Esophagus squamous epithelium (tissue), 5 donors: ENCODE results near the gene SLC38A11. TPM values are rescaled to one million over a fixed set of nuclear protein-coding genes. Genes with fewer than 3 reads are reported as not detected.
A peak's percentile ranks its signal among the peaks of the same experiment; 100 is the strongest.
"Not testable (repeated sequence)": the region's sequence is repeated elsewhere in the genome, so short reads cannot be mapped to it uniquely, and the experiment has no call there.

ENCODE experiments used
- DNase-seq: peaks from one replicate; lab custom pipeline; 2025; lab: John Stamatoyannopoulos, UW
- H3K27ac ChIP-seq, 4 donors: fragments of 200-600 bp; sonication (generic); one replicate each; pipeline ENCODE4 v1.5.1; 2016 to 2019; ENCODE audit warnings: mild to moderate bottlenecking in 1 of 4
- H3K27me3 ChIP-seq, 4 donors: fragments of 200-600 bp; sonication (generic); 1 replicate in 3 of 4; 2 replicates in 1 of 4; pipeline versions ENCODE4 v1.5.1 to v1.6.0; 2017 to 2021; ENCODE audit warnings: antibody characterized with exemption in 1 of 4
- H3K36me3 ChIP-seq, 3 donors: fragments of 200-600 bp; sonication (generic); one replicate each; pipeline ENCODE4 v1.5.1; 2016 to 2019
- H3K4me1 ChIP-seq, 3 donors: fragments of 200-600 bp; sonication (generic); one replicate each; pipeline ENCODE4 v1.5.1; 2017 to 2019
- H3K4me3 ChIP-seq, 4 donors: fragments of 200-600 bp; sonication (generic); 1 replicate in 3 of 4; 2 replicates in 1 of 4; pipeline ENCODE4 v1.5.1; 2016 to 2019; ENCODE audit warnings: mild to moderate bottlenecking in 2 of 4, moderate library complexity in 1 of 4
- H3K9me3 ChIP-seq, 3 donors: fragments of 200-600 bp; sonication (generic); one replicate each; pipeline ENCODE4 v1.5.1; 2016 to 2019
- POLR2A ChIP-seq, 4 donors: fragments of 450-650 bp; IDR thresholded peaks; one replicate each; pipeline ENCODE4 v1.6.1; 2017; ENCODE audit warnings: antibody characterized with exemption in 4 of 4, mild to moderate bottlenecking in 4 of 4, moderate library complexity in 3 of 4
- WGBS, 2 donors: methylation state at CpG; one replicate each; pipeline ENCODE4 v1.1.5; 2018; 5-methylcytosine and 5-hydroxymethylcytosine counted together
- intact Hi-C: fragments of 100-400 bp; cut with DNase I; formaldehyde crosslinking; loops from one replicate; pipeline ENCODE4 v1.15.0; 2022
- total RNA-seq, 4 donors: library from RNA; depleted of rRNA; stranded (reverse); fragments of >200 nt; gene quantifications; one replicate each; pipeline ENCODE4 v1.1.0, GENCODE V29; 2016
- TF ChIP-seq, protein P1 (sequence below), 6 experiments: fragments of 450-650 bp in 4 of 6; fragments of 200-600 bp in 2 of 6; sonication (generic) in 2 of 6; IDR thresholded peaks; one replicate each; pipeline ENCODE4 v1.5.1; 2016 to 2019; ENCODE audit warnings: antibody characterized with exemption in 6 of 6, mild to moderate bottlenecking in 4 of 6, moderate library complexity in 4 of 6
- donor health status: DM: yes; HTN: yes; CAD: no.

SLC38A11 gene
- total RNA-seq, 4 donors from 2014 or later, result 0.47 to 2.5 (median 0.66) TPM; not detected in 1

DNA sequence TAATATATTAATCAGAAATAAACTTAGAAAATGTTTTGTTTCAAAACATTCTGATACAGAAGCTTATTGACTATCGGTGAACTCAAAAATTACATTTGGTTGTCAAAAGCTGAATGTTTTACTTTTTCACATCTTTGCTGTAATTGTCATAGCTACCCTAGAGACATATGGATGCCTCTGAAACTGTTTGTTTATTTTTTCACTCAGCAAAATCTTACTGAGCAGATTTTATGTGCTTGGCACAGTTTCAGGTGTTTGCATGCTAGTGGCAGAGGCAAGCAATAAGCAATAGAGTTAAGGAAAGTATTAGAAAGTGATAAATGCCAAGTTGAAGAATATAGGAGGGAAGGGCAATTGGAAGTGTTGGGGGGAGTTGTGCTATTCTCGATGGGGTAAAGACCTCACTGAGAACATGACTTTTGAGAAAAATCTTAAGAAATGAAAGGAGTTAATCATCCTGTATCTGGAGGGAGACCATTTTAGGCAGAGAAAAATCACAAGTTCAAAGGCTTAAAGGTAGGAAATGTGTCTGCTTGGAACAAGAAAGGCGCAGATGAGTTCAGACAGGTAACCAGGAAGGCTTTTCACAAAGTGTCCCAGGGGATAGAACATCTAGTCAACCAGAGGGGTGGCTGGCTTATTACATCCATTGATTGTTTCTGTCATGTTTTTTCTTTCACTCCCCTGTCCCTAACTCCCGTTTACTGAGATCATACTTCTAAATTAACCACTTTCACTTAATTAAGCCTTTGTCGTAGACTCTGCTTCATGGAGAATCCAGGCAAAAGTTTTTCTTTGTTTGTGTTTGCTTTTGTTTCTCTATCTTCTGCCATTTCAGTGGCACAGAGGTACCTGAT is 86.5 kb downstream of the SLC38A11 start:
- WGBS, 2 donors, result 61 to 76% methylated on average over 5 of the region's 5 CpGs

DNA sequence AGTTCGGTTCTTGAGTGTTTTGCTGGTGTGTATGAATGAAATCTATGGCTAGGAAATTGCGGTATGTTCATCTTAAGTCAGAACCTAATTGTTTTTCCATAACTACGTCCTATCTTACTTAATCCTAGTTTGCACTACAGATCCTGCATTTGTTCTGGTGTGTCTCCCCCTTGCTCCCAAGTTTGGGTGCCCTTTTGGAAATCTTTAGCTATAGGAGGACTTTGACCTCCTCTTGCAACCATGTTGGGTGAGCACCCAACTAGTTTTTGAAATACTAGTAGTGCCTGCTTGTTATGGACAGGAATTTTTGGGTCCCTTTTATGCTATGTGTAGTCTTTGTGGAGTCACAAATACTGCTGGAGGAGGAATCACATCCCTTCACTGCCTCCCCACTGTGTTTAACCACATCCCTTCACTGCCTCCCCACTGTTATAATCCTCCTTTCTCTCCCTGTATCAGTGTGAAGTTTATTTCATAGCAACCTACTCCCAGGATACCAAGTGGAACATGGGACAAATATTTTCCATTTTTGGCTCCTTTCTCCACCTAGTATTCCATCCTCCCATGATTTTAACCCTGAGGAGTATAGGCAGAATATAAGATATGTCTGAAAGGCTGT is 87.4 kb downstream of the SLC38A11 start:
- Histone ChIP-seq H3K27ac (no peak overlapping the region), H3K36me3 (no peaks in the 10 kb centered on the region), H3K27me3 (no peaks in the 10 kb centered on the region), H3K4me3 (no peak overlapping the region), H3K9me3 (no peaks in the 10 kb centered on the region), H3K4me1 (peaks cover 0 to 29% (median 0%) of the 10 kb centered on the region in 3 donors)
- no peak for TF ChIP-seq POLR2A (IDR thresholded peaks at IDR 0.05)
- TF ChIP-seq, protein P1, sequence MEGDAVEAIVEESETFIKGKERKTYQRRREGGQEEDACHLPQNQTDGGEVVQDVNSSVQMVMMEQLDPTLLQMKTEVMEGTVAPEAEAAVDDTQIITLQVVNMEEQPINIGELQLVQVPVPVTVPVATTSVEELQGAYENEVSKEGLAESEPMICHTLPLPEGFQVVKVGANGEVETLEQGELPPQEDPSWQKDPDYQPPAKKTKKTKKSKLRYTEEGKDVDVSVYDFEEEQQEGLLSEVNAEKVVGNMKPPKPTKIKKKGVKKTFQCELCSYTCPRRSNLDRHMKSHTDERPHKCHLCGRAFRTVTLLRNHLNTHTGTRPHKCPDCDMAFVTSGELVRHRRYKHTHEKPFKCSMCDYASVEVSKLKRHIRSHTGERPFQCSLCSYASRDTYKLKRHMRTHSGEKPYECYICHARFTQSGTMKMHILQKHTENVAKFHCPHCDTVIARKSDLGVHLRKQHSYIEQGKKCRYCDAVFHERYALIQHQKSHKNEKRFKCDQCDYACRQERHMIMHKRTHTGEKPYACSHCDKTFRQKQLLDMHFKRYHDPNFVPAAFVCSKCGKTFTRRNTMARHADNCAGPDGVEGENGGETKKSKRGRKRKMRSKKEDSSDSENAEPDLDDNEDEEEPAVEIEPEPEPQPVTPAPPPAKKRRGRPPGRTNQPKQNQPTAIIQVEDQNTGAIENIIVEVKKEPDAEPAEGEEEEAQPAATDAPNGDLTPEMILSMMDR (IDR thresholded peaks at IDR 0.05), result no peak
- WGBS, 2 donors, result 53 to 59% methylated on average over 3 of the region's 3 CpGs
- intact Hi-C loops, result no loop called here
- DNase-seq, result no peak

More for the DNA sequence above, 86.5 kb downstream of the SLC38A11 start:
- H3K4me3 ChIP-seq, result no peak overlapping the region
- DNase-seq, result no peak
- peaks cover 0 to 37% (median 0%) of the 10 kb centered on the region in 3 donors for H3K4me1 ChIP-seq
- no peaks in the 10 kb centered on the region for H3K36me3 ChIP-seq
- TF ChIP-seq, protein P1 (IDR thresholded peaks at IDR 0.05), result no peak
- no peak for TF ChIP-seq POLR2A (IDR thresholded peaks at IDR 0.05)
- no peaks in the 10 kb centered on the region for H3K9me3 ChIP-seq
- no peaks in the 10 kb centered on the region for H3K27me3 ChIP-seq
- H3K27ac ChIP-seq, result peak overlapping the region in 1 of 4 donors; percentile 7
- intact Hi-C loops, result no loop called here

DNA sequence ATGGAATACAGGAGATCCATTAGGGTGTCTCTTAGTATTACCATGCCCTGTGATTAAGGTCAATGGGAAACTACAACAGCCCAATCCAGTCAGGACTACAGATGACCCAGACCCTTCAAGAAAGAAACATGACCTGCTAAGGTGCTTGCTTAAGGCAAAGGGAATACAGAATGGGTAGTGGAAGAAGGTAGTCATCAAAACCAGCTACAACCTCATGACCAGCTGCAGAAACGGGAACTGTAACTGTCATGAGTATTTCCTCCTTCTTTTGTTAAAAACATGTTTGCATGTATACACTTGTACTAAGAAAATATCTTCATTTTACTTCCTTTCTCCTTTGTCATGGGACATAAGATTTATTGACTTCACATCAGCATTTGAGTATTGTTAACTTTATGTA is 88.9 kb downstream of the SLC38A11 start:
- H3K9me3 ChIP-seq, H3K4me3 ChIP-seq, intact Hi-C loops, DNase-seq, H3K27me3 ChIP-seq, H3K36me3 ChIP-seq: not testable (repeated sequence)
- Histone ChIP-seq H3K4me1 (peaks cover 0 to 27% (median 0%) of the 10 kb centered on the region in 3 donors), H3K27ac (peak overlapping the region; percentile 11 to 60 (median 38))
- 20 to 29% methylated on average over 1 of the region's 1 CpG for WGBS, 2 donors

DNA sequence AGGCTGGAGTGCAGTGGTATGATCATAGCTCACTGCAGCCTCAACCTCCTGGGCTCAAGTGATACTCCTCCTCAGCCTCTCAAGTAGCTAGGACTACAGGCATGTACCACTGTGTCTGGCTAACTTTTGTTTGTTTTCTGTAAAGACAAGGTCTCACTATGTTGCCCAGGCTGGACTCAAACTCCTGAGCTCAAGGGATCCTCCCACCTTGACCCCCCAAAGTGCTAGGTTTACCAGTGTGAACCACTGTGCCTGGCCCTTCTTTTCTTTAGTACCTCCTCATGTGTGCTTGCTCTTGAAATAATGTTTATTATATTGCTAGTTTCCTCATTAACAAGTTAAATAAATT is 94.7 kb downstream of the SLC38A11 start:
- intact Hi-C loops, result no loop called here
- no peak overlapping the region for H3K4me3 ChIP-seq
- no peak for DNase-seq
- H3K4me1 ChIP-seq, result peaks cover 0 to 14% (median 4%) of the 10 kb centered on the region in 3 donors
- TF ChIP-seq, protein P1 (IDR thresholded peaks at IDR 0.05), result no peak
- TF ChIP-seq POLR2A (IDR thresholded peaks at IDR 0.05), result no peak
- H3K9me3 ChIP-seq, result no peaks in the 10 kb centered on the region
- H3K36me3 ChIP-seq, result no peaks in the 10 kb centered on the region
- no peak overlapping the region for H3K27ac ChIP-seq
- no peaks in the 10 kb centered on the region for H3K27me3 ChIP-seq

DNA sequence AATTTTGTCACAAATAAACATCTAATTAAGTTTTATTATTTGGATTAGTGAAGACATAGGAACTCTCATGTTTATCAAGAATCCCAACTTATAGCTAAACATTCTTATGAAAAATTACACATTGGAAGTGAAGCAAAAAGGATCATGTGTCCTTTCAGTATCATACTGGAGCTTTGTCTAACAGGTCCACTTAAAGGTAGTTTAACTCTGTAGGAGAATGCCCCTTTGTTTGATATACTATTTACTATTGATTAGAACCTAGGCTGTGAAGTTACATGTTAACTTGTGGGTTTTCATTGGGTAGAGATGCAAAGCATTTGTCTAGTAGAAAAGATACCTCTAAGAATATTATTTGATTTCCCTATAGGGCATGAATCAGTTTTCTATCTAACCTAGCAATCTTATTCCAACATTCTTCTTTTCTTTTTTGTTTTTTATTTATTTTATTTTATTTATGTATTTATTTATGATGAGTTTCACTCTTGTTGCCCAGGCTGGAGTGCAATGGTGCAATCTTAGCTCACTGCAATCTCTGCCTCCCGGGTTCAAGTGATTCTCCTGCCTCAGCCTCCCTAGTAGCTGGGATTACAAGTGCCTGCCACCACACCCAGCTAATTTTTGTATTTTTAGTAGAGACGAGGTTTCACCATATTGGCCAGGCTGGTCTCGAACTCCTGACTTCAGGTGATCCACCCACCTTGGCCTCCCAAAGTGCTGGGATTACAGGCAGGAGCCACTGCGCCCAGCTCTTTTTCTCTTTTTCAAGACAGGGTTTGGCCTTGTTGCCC is 95.2 kb downstream of the SLC38A11 start:
- 93% methylated on average over 4 of the region's 4 CpGs for WGBS, 2 donors
- H3K9me3 ChIP-seq, DNase-seq, H3K4me3 ChIP-seq, H3K36me3 ChIP-seq, H3K27me3 ChIP-seq, intact Hi-C loops: not testable (repeated sequence)
- peak overlapping the region in 1 of 4 donors; percentile 38 for H3K27ac ChIP-seq
- H3K4me1 ChIP-seq, result peaks cover 0 to 14% (median 4%) of the 10 kb centered on the region in 3 donors
